Measurements from ENCODE around the gene SHOC1. TPM values are rescaled to one million over a fixed set of nuclear protein-coding genes. Genes with fewer than 3 reads are reported as not detected.

Gene SHOC1
- total RNA-seq, 1 experiment from 2014 or later = not detected

- ChIA-PET POLR2A (ENCODE audit: low non-redundant PET) (no interaction called here), CTCF (no interaction called here)
- intact Hi-C loops (cut with micrococcal nuclease; ENCODE audit: unreplicated experiment) = no loop called here
These were observed 11.5 kb upstream of the SHOC1 start for GRCh38 chr9:111806259-111806658.

GRCh38 chr9:111805830-111806241 is 11.1 kb upstream of the SHOC1 start:
- H3K27ac ChIP-seq (ENCODE audit: low read depth, low read length, poor library complexity, severe bottlenecking) = no peak overlapping the region
- DNase-seq (ENCODE audit: low spot score) = peak; percentile 14

More at GRCh38 chr9:111806259-111806658, 11.5 kb upstream of the SHOC1 start:
- DNase-seq (ENCODE audit: low spot score) = no peak
- H3K9me3 ChIP-seq (ENCODE audit: low read depth, low read length, poor library complexity, severe bottlenecking) = no peaks in the 10 kb centered on the region
- TF ChIP-seq CTCF (conservative IDR thresholded peaks at IDR 0.05; ENCODE audit: low read depth, low read length) = no peak
- no peak for TF ChIP-seq EZH2 (IDR thresholded peaks at IDR 0.05; ENCODE audit: borderline replicate concordance, low read depth, low read length, poor library complexity, severe bottlenecking)
- no peaks in the 10 kb centered on the region for H3K36me3 ChIP-seq (ENCODE audit: insufficient read depth, low read length, poor library complexity, severe bottlenecking)
- BruUV-seq (replicated peaks) = no TSS peak
- H3K4me3 ChIP-seq (ENCODE audit: low read depth, low read length, poor library complexity, severe bottlenecking) = no peak overlapping the region
- no peaks in the 10 kb centered on the region for H3K27me3 ChIP-seq (replicated peaks; ENCODE audit: insufficient read depth, low read depth, low read length, poor library complexity)
- H3K4me1 ChIP-seq (ENCODE audit: insufficient read depth, low read length, poor library complexity, severe bottlenecking) = no peaks in the 10 kb centered on the region
- no peak overlapping the region for H3K27ac ChIP-seq (ENCODE audit: low read depth, low read length, poor library complexity, severe bottlenecking)

GRCh38 chr9:111805262-111805661 is 10.5 kb upstream of the SHOC1 start:
- Histone ChIP-seq H3K4me1 (ENCODE audit: insufficient read depth, low read length, poor library complexity, severe bottlenecking) (peaks cover 5% of the 10 kb centered on the region), H3K27me3 (replicated peaks; ENCODE audit: insufficient read depth, low read depth, low read length, poor library complexity) (no peaks in the 10 kb centered on the region), H3K36me3 (ENCODE audit: insufficient read depth, low read length, poor library complexity, severe bottlenecking) (no peaks in the 10 kb centered on the region), H3K4me3 (ENCODE audit: low read depth, low read length, poor library complexity, severe bottlenecking) (no peak overlapping the region), H3K9me3 (ENCODE audit: low read depth, low read length, poor library complexity, severe bottlenecking) (no peaks in the 10 kb centered on the region), H3K27ac (ENCODE audit: low read depth, low read length, poor library complexity, severe bottlenecking) (no peak overlapping the region)
- ChIA-PET CTCF (no interaction called here), POLR2A (ENCODE audit: low non-redundant PET) (no interaction called here)
- BruUV-seq (replicated peaks) = no TSS peak
- no peak for TF ChIP-seq EZH2 (IDR thresholded peaks at IDR 0.05; ENCODE audit: borderline replicate concordance, low read depth, low read length, poor library complexity, severe bottlenecking)
- no peak for DNase-seq (ENCODE audit: low spot score)
- intact Hi-C loops (cut with micrococcal nuclease; ENCODE audit: unreplicated experiment) = no loop called here

More at GRCh38 chr9:111805830-111806241, 11.1 kb upstream of the SHOC1 start:
- no peaks in the 10 kb centered on the region for H3K4me1 ChIP-seq (ENCODE audit: insufficient read depth, low read length, poor library complexity, severe bottlenecking)
- intact Hi-C loops (cut with micrococcal nuclease; ENCODE audit: unreplicated experiment) = no loop called here
- H3K27me3 ChIP-seq (replicated peaks; ENCODE audit: insufficient read depth, low read depth, low read length, poor library complexity) = no peaks in the 10 kb centered on the region
- TF ChIP-seq CTCF (conservative IDR thresholded peaks at IDR 0.05; ENCODE audit: low read depth, low read length) (no peak), EZH2 (IDR thresholded peaks at IDR 0.05; ENCODE audit: borderline replicate concordance, low read depth, low read length, poor library complexity, severe bottlenecking) (no peak)
- H3K9me3 ChIP-seq (ENCODE audit: low read depth, low read length, poor library complexity, severe bottlenecking) = no peaks in the 10 kb centered on the region
- no peak overlapping the region for H3K4me3 ChIP-seq (ENCODE audit: low read depth, low read length, poor library complexity, severe bottlenecking)
- ChIA-PET CTCF (no interaction called here), POLR2A (ENCODE audit: low non-redundant PET) (no interaction called here)
- BruUV-seq (replicated peaks) = no TSS peak
- no peaks in the 10 kb centered on the region for H3K36me3 ChIP-seq (ENCODE audit: insufficient read depth, low read length, poor library complexity, severe bottlenecking)

- POLR2A ChIA-PET (ENCODE audit: low non-redundant PET) = no interaction called here
- TF ChIP-seq EZH2 (IDR thresholded peaks at IDR 0.05; ENCODE audit: borderline replicate concordance, low read depth, low read length, poor library complexity, severe bottlenecking) (no peak), CTCF (conservative IDR thresholded peaks at IDR 0.05; ENCODE audit: low read depth, low read length) (no peak)
- H3K27me3 ChIP-seq (replicated peaks; ENCODE audit: insufficient read depth, low read depth, low read length, poor library complexity) = no peaks in the 10 kb centered on the region
- CTCF ChIA-PET = no interaction called here
- no peaks in the 10 kb centered on the region for H3K9me3 ChIP-seq (ENCODE audit: low read depth, low read length, poor library complexity, severe bottlenecking)
- H3K4me3 ChIP-seq (ENCODE audit: low read depth, low read length, poor library complexity, severe bottlenecking) = no peak overlapping the region
- BruUV-seq (replicated peaks) = no TSS peak
- DNase-seq (ENCODE audit: low spot score) = no peak
- intact Hi-C loops (cut with micrococcal nuclease; ENCODE audit: unreplicated experiment) = no loop called here
- H3K27ac ChIP-seq (ENCODE audit: low read depth, low read length, poor library complexity, severe bottlenecking) = no peak overlapping the region
- H3K36me3 ChIP-seq (ENCODE audit: insufficient read depth, low read length, poor library complexity, severe bottlenecking) = no peaks in the 10 kb centered on the region
- H3K4me1 ChIP-seq (ENCODE audit: insufficient read depth, low read length, poor library complexity, severe bottlenecking) = peaks cover 11% of the 10 kb centered on the region
These were observed 9.9 kb upstream of the SHOC1 start for GRCh38 chr9:111804636-111805035.

Data from A673 (cell line).